HCT116 (cell line): ENCODE results near the gene KIF26B. TPM values are rescaled to one million over a fixed set of nuclear protein-coding genes. Genes with fewer than 3 reads are reported as not detected.

ENCODE experiments used
- ATAC-seq: fragments of 200-7000 bp; cut with Tn5 transposase; 2 replicates; pipeline ENCODE4 v1.9.1; 2020; ENCODE audit warnings: mild to moderate bottlenecking, moderate library complexity
- BruUV-seq: library from RNA; stranded (reverse); fragments of 400-500 nt; replicated peaks from 2 replicates; lab custom pipeline; 2021; lab: Mats Ljungman, UMichigan
- CTCF ChIA-PET: fragments of 300-600 bp; sonication (Branson Sonifier 250); formaldehyde crosslinking; loops from one replicate; lab custom pipeline; 2021; ENCODE audit warnings: antibody characterized with exemption; lab: Charles Lee
- POLR2A ChIA-PET: fragments of 300-600, 350-600 bp; sonication (Branson Sonifier 250); formaldehyde crosslinking; loops from one replicate; lab custom pipeline; 2021; ENCODE audit warnings: antibody characterized with exemption; lab: Charles Lee
- RAD21 ChIA-PET, 2 experiments: fragments of 300-600 bp; sonication (Branson Sonifier 250); formaldehyde crosslinking; loops; one replicate each; lab custom pipeline; 2023; ENCODE audit warnings: low total read pairs in 2 of 2; ENCODE audit not compliant: uncharacterized antibody in 2 of 2, unreplicated experiment in 2 of 2, low non-redundant PET in 1 of 2; lab: Charles Lee
- DNase-seq: peaks from one replicate; pipeline ENCODE4 v3.0.0-alpha.2; 2010; ENCODE audit warnings: low read depth, low spot score
- H2AFZ ChIP-seq: fragments of 200-600 bp; shearing (Covaris generic), sonication (generic); 2 replicates; pipeline ENCODE4 v1.6.1; 2017; ENCODE audit warnings: low read depth, mixed run types, mixed read lengths, antibody characterized with exemption, low read length; ENCODE audit not compliant: poor library complexity, severe bottlenecking
- H3K27ac ChIP-seq: 2 replicates; pipeline ENCODE4 v1.5.1; 2012; ENCODE audit warnings: low read depth, low read length
- H3K27me3 ChIP-seq: fragments of 200-600 bp; sonication (generic); 2 replicates; pipeline ENCODE4 v1.6.1; 2016; ENCODE audit warnings: mixed run types, low read length, mixed read lengths; ENCODE audit not compliant: insufficient read depth
- H3K36me3 ChIP-seq, 2 experiments: fragments of 200-500 bp in 1 of 2; fragments of 200-600 bp in 1 of 2; sonication (Bioruptor generic) in 1 of 2; sonication (generic) in 1 of 2; 2 replicates each; pipeline versions ENCODE4 v1.5.1 to v1.6.1; 2014 to 2016; ENCODE audit warnings: low read length in 2 of 2, inconsistent platforms in 1 of 2, mixed read lengths in 1 of 2, mixed run types in 1 of 2; ENCODE audit not compliant: insufficient read depth in 2 of 2, control insufficient read depth in 1 of 2
- H3K4me1 ChIP-seq, 2 experiments: fragments of 200-600 bp in 1 of 2; sonication (generic) in 1 of 2; 2 replicates each; pipeline versions ENCODE4 v1.5.1 to v1.6.1; 2012 to 2017; ENCODE audit warnings: low read length in 2 of 2, inconsistent platforms in 1 of 2, mild to moderate bottlenecking in 1 of 2, mixed read lengths in 1 of 2, mixed run types in 1 of 2, moderate library complexity in 1 of 2; ENCODE audit not compliant: insufficient read depth in 2 of 2, control insufficient read depth in 1 of 2
- H3K4me2 ChIP-seq: fragments of 200-600 bp; sonication (generic); 2 replicates; pipeline ENCODE4 v1.6.1; 2017; ENCODE audit warnings: mixed run types, low read length, mixed read lengths
- H3K4me3 ChIP-seq, 2 experiments: fragments of 200-600 bp in 1 of 2; sonication (generic) in 1 of 2; replicated peaks in 1 of 2; 2 replicates each; pipeline ENCODE4 v1.5.1; 2011 to 2016; ENCODE audit warnings: low read length in 2 of 2, control low read depth in 1 of 2, low read depth in 1 of 2, mild to moderate bottlenecking in 1 of 2, mixed read lengths in 1 of 2, mixed run types in 1 of 2
- H3K79me2 ChIP-seq: fragments of 200-600 bp; sonication (generic); 2 replicates; pipeline ENCODE4 v1.6.1; 2017; ENCODE audit warnings: mild to moderate bottlenecking, mixed run types, low read length, moderate library complexity, mixed read lengths; ENCODE audit not compliant: insufficient read depth
- H3K9ac ChIP-seq: fragments of 200-600 bp; sonication (generic); 2 replicates; pipeline ENCODE4 v1.6.1; 2016; ENCODE audit warnings: low read length, mixed read lengths
- H3K9me2 ChIP-seq: fragments of 200-600 bp; sonication (generic), shearing (Covaris generic); 2 replicates; pipeline ENCODE4 v1.6.1; 2017; ENCODE audit warnings: mixed run types, mild to moderate bottlenecking, moderate library complexity; ENCODE audit not compliant: insufficient read depth
- H3K9me3 ChIP-seq, 2 experiments: fragments of 200-500 bp in 1 of 2; fragments of 200-600 bp in 1 of 2; sonication (Bioruptor generic) in 1 of 2; sonication (generic) in 1 of 2; 2 replicates each; pipeline ENCODE4 v1.6.1; 2014 to 2017; ENCODE audit warnings: low read length in 2 of 2, mixed read lengths in 2 of 2, inconsistent platforms in 1 of 2, low read depth in 1 of 2, mild to moderate bottlenecking in 1 of 2, mixed run types in 1 of 2, moderate library complexity in 1 of 2; ENCODE audit not compliant: control insufficient read depth in 1 of 2, insufficient read depth in 1 of 2
- H4K20me1 ChIP-seq: fragments of 200-600 bp; sonication (generic), shearing (Covaris generic); 2 replicates; pipeline ENCODE4 v1.6.1; 2017; ENCODE audit warnings: mixed run types, mild to moderate bottlenecking, moderate library complexity; ENCODE audit not compliant: insufficient read depth
- ATF3 ChIP-seq: IDR thresholded peaks from 2 replicates; pipeline ENCODE4 v1.6.1; 2012
- EGR1 ChIP-seq: IDR thresholded peaks from 2 replicates; pipeline ENCODE4 v1.6.1; 2012; ENCODE audit warnings: low read depth
- ELF1 ChIP-seq: IDR thresholded peaks from 2 replicates; pipeline ENCODE4 v1.6.1; 2012; ENCODE audit warnings: low read depth, borderline replicate concordance
- EZH2 ChIP-seq: fragments of 200-600 bp; sonication (generic); IDR thresholded peaks from 2 replicates; pipeline ENCODE4 v1.6.1; 2017; ENCODE audit warnings: antibody characterized with exemption, mixed run types
- FOSL1 ChIP-seq: IDR thresholded peaks from 2 replicates; pipeline ENCODE4 v1.6.1; 2012; ENCODE audit warnings: low read depth
- JUND ChIP-seq: IDR thresholded peaks from 2 replicates; pipeline ENCODE4 v1.6.1; 2012
- POLR2AphosphoS5 ChIP-seq: IDR thresholded peaks from 2 replicates; pipeline ENCODE4 v1.6.1; 2011; ENCODE audit warnings: mild to moderate bottlenecking, low read depth, low read length, moderate library complexity
- RAD21 ChIP-seq: IDR thresholded peaks from 2 replicates; pipeline ENCODE4 v1.6.1; 2012; ENCODE audit warnings: low read depth, mild to moderate bottlenecking
- REST ChIP-seq: IDR thresholded peaks from 2 replicates; pipeline ENCODE4 v1.6.1; 2012; ENCODE audit warnings: low read depth
- SIN3A ChIP-seq: IDR thresholded peaks from 2 replicates; pipeline ENCODE4 v1.6.1; 2012; ENCODE audit warnings: low read depth
- SP1 ChIP-seq: IDR thresholded peaks from 2 replicates; pipeline ENCODE4 v1.6.1; 2012; ENCODE audit warnings: low read depth
- SRF ChIP-seq: IDR thresholded peaks from 2 replicates; pipeline ENCODE4 v1.6.1; 2012; ENCODE audit warnings: low read depth
- TCF7L2 ChIP-seq: IDR thresholded peaks from 2 replicates; pipeline ENCODE4 v1.7.0; 2011; ENCODE audit warnings: borderline replicate concordance, inconsistent platforms; ENCODE audit not compliant: insufficient read depth, insufficient read length; ENCODE audit errors: extremely low read depth
- ZBTB33 ChIP-seq: IDR thresholded peaks from 2 replicates; pipeline ENCODE4 v1.6.1; 2011; ENCODE audit warnings: mild to moderate bottlenecking, low read length, moderate library complexity; ENCODE audit not compliant: insufficient replicate concordance; ENCODE audit errors: extremely low read depth
- intact Hi-C: fragments of 100-400 bp; cut with micrococcal nuclease; formaldehyde crosslinking; loops from 2 replicates; pipeline ENCODE4 v1.10.0; 2022
- total RNA-seq: library from RNA; stranded (reverse); gene quantifications from one replicate; pipeline ENCODE4 v1.2.1, GENCODE V29; 2021; ENCODE audit not compliant: unreplicated experiment

KIF26B gene
- total RNA-seq, 1 experiment from 2014 or later: 0.49 TPM

- CTCF ChIA-PET: no interaction called here
- RAD21 ChIA-PET: no interaction called here
- intact Hi-C loops: no loop called here
- no peaks in the 10 kb centered on the region for H3K36me3 ChIP-seq
- H3K9me2 ChIP-seq: no peaks in the 10 kb centered on the region
- H3K4me2 ChIP-seq: no peak overlapping the region
- POLR2A ChIA-PET: no interaction called here
- no TSS peak for BruUV-seq
- no peaks in the 10 kb centered on the region for H3K9me3 ChIP-seq
- no peaks in the 10 kb centered on the region for H3K79me2 ChIP-seq
- no peak overlapping the region for H3K4me3 ChIP-seq
- no peaks in the 10 kb centered on the region for H4K20me1 ChIP-seq
- no peak overlapping the region for H3K9ac ChIP-seq
- ATAC-seq: no peak
- H3K4me1 ChIP-seq: no peaks in the 10 kb centered on the region
- H2AFZ ChIP-seq: no peak overlapping the region
- no peak overlapping the region for H3K27ac ChIP-seq
- H3K27me3 ChIP-seq: peaks cover 15% of the 10 kb centered on the region; the same call in 1 of the 2 replicates
- no peak for TF ChIP-seq EGR1
- no peak for TF ChIP-seq SIN3A
- no peak for TF ChIP-seq JUND
- TF ChIP-seq POLR2AphosphoS5: no peak
- TF ChIP-seq FOSL1: no peak
- TF ChIP-seq TCF7L2: no peak
- no peak for TF ChIP-seq ZBTB33
- no peak for DNase-seq
Measured at GRCh38 chr1:245648749-245649522, 494.2 kb downstream of the KIF26B start.

- no peaks in the 10 kb centered on the region for H3K9me2 ChIP-seq
- H3K4me3 ChIP-seq: no peak overlapping the region
- ATAC-seq: no peak
- H3K36me3 ChIP-seq: no peaks in the 10 kb centered on the region
- intact Hi-C loops: no loop called here
- no peaks in the 10 kb centered on the region for H4K20me1 ChIP-seq
- ChIA-PET RAD21 (no interaction called here), CTCF (no interaction called here), POLR2A (no interaction called here)
- no peak overlapping the region for H3K27ac ChIP-seq
- no peak for DNase-seq
- no peak overlapping the region for H2AFZ ChIP-seq
- no peaks in the 10 kb centered on the region for H3K79me2 ChIP-seq
- no peak overlapping the region for H3K9ac ChIP-seq
- no peaks in the 10 kb centered on the region for H3K9me3 ChIP-seq
- BruUV-seq: no TSS peak
- no peaks in the 10 kb centered on the region for H3K4me1 ChIP-seq
- peaks cover 15% of the 10 kb centered on the region for H3K27me3 ChIP-seq
- no peak overlapping the region for H3K4me2 ChIP-seq
- no peak for TF ChIP-seq RAD21
- no peak for TF ChIP-seq SIN3A
- TF ChIP-seq ELF1: no peak
- TF ChIP-seq EGR1: no peak
- TF ChIP-seq ATF3: no peak
- TF ChIP-seq SRF: no peak
- no peak for TF ChIP-seq TCF7L2
- TF ChIP-seq REST: no peak
- no peak for TF ChIP-seq SP1
- no peak for TF ChIP-seq EZH2
Measured at GRCh38 chr1:245649666-245650065, 494.9 kb downstream of the KIF26B start.
